NCI-H510A (cell line): Measurements from ENCODE around the gene VSTM2L.
A peak's percentile ranks its signal among the peaks of the same experiment; 100 is the strongest.

Experiments
- DNase-seq: peaks from one replicate; lab custom pipeline; 2025; lab: John Stamatoyannopoulos, UW

VSTM2L gene

DNA sequence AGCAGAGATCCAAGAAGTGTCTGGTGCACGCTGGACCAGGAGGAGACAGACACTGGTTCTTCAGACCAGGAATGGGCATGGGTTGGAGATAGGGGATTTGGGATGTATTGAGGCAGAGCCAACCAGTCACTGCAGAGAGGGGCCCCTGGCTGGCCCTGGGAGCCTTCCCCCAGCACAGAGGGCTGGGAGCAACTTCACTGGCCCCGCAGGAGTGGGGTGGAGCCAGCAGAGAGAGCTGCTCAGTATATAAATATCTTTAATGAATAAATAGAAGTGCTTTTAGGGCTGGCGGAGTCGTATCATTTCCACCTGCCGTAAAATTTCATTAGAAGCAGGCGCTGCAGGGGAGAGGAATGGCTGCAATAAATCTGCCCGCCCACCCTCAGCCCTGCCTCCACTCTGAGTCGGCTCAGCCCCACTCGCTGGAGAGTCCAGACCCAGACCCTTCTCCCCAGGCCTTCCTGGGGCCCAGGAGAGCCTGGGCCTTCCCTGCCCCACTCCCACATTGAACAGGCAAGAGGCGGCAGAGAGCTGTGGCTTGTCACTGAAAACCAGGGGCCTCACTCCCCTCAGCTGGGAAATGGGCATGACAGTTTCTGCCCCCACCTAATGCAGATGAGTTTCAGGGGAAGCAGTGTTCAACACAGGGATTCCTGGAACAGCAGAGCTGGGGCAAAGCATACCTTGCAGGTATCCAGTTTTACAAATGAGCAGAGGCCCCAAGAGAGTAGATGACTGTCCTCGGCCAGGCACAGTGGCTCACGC, 23.9 kb upstream of the VSTM2L start:
- DNase-seq = no peak

DNA sequence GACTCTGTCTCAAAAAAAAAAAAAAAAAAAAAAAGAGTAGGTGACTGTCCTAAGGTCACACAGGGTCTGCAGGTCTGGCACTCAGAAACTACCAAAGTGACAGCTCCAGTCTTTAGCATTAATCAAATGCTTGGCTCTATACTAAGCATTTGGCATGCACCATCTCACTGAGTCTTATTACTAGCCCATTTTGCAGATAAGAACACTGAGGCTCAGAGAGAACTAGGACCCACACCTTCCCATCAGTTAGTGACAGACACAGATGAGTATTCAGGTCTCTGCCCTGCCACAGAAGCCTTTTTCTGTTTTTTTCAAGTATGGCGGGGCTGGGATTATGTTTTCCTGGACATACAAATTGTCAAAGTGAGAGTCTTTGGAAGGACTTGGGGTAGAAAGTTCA, 23.1 kb upstream of the VSTM2L start:
- no peak for DNase-seq

DNA sequence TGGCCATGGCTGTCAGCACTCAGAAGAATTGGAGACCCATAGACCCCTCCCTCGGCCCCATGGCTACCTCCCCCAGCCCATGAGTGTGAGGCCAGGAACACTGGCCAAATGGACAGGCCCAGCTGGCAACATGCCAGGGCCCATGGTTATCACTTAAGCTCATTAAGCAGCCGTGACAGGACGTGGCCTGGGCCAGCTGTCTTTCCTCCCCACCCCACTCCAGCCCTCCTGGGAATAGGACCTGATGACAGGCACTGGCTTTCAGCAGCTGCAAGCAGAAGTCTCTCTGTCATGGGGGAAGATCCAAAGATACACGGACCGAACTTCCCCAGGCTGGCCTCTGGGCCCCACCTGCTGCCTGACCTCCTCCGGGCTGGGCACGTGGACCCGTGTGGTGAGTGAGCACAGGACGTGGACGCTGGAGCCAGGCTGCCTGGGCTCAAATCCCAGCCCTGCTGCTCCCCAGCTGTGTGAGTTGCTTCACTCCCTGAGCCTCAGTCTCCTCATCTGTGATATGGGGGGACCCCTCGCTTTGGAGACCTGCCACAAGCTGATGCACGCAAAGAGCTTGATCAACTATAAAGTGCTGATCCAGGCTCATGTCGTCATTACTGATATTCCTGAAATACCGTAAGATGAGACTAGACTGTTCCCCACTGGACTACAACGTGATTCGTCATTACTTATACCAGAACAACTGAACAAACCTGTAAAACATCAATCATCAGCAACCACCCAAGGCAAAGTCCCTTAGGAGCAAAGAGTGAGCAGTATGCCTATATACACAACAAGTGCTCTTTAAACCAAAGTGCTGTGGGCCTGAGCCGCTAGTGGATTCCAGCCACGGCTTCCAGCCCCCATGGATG, 22.0 kb upstream of the VSTM2L start:
- DNase-seq = peak; percentile 14

DNA sequence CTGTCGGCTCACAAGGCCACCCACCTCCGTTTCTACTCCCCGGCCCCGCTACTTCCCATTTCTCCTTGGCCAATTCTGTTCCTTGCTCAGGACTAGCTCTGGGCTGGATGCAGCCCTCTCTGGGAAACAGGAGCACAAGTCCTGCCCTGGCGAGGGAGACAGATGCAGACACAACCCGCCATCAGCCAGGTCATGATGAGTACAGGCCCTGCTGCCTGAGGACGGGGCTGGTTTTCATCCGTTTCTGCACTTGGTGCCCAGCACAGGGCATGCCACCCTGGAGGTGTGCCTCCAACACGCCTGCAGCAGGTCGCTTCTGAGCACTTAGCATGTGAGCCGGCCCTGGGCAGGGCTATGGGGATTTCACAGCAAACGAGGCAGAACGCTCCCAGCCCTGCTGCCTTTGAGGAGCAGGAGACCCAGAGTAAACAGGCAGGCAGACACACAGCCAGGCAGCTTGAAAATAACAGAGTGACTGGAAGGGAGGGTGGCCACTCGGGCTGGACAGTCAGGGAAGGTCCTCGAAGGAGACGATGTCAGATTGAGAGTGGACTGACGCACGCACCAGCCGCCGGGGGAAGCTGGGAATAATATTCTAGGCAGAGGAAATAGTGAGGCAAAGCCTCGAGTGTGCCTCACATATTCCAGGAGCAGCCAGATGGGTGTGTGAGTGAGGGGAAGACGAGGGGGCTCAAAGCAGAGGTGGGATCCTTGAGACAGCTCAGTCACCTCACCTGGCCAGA, 21.2 kb upstream of the VSTM2L start:
- DNase-seq = no peak

DNA sequence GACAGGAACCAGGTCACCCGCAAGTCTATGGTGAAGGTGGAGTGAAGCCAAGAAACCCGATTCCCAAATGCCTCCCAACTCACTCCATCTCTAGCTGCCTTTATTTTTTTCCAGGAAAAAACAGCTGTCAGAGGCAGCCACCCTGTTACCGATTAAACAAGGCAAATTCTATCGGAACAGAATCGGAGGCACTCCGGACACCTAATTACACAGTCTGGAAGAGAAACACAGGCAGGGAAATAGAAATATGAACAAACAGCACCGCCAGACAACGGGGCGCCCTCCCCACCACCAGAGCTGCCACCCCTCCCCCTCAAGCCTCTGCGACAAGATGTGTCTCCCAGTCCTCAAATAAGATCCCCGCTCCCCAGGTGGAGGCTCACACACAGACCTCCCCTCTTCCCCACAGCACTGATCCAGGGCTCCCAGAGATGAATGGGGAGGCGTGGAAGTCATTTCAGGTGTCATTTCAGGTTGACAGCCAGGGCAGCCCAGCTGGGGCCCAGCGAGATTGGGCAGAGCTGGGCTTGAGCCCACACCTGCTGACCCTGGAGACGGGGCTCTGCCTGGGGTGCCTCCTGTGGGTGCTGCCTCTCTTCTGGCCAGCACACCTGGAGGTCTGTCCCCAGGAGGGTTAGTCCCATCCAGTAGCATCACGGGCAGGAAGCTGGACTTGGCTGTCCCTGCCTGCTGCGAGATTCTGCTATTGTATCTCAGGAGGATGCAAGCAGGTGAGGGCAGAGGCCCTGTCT, 19.8 kb upstream of the VSTM2L start:
- DNase-seq = no peak

DNA sequence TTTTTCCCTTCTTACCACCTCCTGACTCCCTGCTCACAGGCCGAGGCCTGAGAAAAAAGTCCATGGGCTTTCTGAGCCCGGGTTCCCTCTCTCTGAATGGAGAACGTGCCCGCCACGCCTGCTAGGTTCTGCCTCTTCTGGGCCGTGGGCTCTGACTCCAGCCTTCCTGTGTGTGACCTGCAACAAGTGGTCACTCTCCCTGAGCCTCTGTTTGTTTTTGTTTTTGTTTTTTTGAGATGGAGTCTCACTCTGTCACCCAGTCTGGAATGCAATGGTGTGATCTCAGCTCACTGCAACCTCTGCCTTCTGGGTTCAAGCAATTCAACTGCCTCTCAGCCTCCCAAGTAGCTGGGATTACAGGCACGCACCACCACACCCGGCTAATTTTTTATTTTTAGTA, 17.9 kb upstream of the VSTM2L start:
- no peak for DNase-seq

DNA sequence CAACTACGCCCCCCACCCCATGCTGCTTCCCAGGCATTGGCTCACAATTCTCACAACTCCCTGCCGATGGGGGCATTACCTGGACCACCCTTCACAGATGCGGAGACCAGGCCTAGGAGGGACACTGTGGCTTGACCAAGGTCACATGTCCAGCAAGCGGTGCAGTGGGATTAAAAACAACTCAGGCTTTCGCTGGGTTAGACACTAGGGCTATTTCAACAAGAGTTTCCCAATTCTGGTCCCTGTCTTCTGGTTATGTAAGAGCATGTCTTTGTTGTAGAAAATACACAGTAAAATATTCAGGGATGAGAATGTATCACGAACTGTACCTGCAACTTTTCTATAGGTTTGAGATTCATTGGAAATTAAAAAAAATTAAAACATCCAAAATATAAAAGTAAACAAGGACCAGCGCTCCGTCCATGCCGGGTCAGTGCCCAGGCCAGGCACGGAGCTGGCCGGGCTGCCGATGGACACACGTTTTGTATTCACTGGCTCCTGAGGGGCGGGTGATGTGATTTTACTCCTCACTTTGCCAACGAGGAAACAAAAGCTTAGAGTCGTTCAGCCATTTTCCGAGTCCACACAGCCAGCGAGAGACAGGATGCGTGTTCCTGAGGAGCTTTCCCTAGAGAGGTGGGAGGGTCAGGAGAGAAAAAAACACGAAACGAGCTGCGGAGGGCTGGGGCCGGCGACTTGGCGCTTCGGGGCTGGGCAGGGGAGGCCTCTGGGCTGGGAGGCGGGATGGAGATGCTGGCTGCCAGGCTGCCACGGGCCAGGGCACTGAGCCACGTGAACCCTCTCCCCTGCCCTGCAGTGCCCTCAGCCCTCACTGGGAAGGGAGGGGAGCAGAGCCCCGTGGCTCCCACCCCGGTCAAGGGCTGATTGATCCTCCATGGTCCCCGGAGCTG, 17.1 kb upstream of the VSTM2L start:
- no peak for DNase-seq

DNA sequence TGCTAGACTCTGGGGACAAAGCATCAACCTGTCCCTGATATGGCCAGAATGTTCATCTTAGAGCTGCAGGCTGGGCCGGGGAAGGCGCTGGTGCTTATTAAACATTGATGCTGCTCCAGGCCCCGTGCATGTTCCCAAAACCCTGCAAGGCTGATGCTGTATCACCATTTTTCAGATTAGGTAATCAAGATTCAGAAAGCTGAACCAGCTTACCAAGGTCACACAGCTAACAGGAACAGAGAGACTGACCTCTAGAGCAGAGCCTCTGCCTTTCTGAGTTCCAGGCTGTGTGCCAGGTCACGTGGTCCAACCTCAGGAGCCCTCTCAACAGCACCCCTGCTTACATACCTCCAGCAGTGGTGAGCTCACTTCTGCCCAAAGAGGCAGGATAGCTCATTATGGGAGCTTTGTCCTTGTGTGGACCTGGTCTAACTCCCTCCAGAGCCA, 16.1 kb upstream of the VSTM2L start:
- no peak for DNase-seq

DNA sequence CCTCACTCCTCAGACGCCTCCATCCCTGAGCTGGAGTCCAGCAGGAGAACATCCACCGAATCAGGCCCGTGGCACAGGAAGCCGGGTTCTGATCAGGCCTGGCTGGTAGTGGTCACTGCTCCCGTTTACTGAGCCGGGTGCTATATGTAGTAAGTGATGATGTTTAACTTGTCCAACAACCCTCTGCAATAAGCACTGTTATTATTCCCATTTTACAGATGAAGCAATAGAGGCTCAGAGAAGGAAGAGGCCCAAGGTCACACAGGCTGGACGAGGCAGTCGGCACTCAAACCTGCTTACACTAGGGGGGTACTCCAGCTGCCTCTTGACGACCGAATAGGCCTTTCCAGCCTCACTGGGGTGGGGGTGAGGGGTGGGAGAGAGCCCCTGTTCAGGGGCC, 14.3 kb upstream of the VSTM2L start:
- no peak for DNase-seq

DNA sequence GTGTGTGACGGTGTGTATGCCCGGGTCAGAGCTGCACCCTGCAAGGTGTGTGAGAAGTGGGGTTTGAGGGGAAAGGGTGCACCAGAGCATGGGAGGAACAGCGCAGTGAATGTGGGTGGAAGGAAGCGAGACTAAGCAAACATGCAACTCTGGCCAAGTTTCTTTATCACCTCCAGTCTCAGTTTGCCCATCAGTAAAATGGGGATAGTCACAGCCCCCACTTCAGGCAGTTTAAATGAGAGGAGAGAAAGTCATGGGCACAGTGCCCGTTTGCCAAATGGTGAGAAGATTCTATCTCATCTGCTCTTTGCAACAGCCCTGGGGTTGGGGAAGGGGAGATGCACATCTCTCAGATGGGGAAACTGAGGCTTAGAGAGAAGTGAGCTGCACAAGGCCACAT, 12.8 kb upstream of the VSTM2L start:
- no peak for DNase-seq

DNA sequence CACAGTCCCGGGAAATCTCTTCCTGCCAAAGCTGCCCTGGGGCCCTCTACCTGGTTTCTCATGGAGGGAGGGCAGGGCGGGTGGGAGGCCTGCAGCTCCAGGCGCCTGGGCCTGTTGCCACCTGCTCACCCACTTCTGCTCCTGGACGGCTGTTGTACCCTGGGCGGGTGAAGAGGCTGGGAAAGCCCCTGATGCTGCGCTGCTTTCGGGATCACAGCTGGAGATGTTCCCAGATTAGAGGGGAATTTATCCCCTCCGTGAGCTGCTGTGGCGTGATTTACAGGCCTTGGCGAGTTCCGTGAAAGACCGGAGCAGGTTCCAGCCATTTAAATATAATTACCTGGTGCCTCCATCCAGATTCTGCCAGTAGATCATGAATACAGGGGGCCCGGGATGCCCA, 12.3 kb upstream of the VSTM2L start:
- DNase-seq = no peak

DNA sequence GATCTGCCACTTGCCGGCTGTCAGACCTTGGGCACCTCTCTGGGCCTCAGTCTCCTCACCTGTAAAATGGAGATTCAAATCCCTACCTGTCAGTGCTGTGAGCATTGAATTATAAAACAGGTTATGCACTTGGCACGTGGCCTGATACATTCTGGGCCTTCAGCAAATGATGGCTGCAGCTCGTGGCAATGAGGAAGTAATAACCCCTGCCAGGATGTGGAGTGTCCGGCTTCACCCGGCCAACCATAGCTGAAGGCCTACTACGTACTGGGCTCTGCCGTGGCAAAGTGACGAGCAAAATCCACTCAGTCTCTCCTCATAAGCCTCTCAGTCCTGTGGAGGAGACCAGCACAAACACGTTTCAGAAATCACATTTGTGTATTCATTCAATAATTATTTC, 10.9 kb upstream of the VSTM2L start:
- DNase-seq = no peak

DNA sequence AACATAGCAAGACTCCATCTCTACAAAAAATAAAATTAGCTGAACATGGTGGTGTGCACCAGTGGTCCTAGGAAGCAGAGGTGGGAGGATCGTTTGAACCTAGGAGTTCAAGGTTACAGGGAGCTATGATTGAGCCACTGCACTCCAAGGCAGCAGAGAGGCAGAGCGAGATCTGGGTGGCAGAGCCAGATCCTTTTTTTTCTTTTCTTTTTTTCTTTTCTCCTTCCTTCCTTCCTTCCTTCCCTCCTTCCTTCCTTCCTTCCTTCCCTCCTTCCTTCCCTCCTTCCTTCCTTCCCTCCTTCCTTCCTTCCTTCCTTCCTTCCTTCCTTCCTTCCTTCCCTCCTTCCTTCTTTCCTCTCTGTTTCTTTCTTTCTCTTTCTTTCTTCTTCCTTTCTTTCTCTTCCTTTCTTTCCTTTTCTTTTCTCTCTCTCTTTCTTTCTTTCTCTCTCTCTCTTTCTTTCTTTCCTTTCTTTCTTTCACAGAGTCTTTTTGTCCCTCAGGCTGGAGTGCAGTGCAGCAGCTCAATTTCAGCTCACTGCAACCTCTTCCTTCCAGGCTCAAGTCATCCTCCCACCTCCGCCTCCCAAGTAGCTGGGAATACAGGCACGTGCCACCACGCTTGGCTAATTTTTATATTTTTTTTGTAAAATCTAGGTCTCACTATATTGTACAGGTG, 9.2 kb upstream of the VSTM2L start:
- no peak for DNase-seq

DNA sequence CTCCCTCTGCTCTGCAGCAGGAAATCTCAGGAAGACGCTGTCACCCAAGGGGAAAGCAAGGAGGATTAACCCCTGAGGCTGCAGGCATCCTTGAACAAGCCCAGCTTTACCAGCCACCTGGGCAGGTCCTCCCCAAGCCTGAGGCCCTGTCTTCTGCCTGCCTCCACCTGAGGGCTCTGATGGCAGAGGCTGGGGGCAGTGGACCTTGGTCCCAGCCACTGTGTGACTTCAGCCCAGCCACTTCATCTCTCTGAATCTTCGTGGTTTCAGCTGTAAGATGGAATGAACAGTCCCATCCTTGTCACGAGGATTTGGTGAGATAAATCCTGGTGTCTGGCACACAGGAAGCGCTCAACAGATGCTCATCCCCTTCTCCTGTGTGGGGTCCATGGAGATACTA, 8.5 kb upstream of the VSTM2L start:
- DNase-seq = no peak

DNA sequence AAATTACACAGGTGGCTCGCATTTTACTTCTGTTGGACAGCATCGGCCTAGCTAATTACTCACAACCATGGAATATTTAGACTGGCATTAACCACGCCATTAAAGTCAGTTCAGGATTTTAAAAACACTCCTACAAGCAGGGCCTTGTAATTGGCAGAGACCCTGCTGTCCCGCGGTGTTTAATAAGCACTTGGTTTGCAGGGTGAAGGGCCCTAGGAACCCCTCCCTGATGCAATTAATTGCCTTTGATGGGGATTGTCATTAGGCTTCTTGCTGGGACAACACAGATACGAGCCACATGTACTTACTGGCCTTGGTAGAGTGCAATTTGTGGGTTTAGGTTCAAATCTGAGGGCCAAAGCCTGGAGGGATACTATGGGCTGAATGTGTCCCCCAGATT, 7.8 kb upstream of the VSTM2L start:
- DNase-seq = no peak

DNA sequence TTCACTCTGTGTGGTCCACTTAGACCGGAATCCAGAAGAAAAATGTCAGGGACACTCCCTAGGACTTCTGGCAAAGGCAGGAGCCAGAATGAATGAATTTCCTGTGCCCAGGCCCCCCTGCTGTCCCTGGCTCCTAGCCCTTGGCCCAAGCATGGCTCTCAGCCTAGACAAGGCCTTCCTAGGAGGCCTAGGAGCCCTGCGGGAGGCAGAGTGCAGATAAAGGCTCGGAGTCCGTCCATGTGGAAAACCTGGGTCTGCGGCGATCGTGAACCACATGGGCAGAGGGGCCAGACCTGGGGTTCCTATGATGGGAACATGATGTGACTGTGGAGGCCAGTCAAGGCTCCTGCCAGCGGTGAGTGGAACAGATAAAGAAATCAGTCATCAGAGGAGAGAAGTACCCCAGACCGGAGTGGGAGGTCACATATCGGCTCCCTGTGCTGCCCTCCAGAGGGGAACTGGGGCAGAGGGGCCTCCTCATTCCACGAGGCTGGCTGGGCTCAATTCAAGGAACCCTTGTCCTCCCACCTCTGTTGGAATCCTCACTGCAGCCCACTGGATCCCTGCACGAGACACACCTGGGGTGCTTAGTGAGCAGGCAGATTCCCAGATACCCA, 5.9 kb upstream of the VSTM2L start:
- no peak for DNase-seq

DNA sequence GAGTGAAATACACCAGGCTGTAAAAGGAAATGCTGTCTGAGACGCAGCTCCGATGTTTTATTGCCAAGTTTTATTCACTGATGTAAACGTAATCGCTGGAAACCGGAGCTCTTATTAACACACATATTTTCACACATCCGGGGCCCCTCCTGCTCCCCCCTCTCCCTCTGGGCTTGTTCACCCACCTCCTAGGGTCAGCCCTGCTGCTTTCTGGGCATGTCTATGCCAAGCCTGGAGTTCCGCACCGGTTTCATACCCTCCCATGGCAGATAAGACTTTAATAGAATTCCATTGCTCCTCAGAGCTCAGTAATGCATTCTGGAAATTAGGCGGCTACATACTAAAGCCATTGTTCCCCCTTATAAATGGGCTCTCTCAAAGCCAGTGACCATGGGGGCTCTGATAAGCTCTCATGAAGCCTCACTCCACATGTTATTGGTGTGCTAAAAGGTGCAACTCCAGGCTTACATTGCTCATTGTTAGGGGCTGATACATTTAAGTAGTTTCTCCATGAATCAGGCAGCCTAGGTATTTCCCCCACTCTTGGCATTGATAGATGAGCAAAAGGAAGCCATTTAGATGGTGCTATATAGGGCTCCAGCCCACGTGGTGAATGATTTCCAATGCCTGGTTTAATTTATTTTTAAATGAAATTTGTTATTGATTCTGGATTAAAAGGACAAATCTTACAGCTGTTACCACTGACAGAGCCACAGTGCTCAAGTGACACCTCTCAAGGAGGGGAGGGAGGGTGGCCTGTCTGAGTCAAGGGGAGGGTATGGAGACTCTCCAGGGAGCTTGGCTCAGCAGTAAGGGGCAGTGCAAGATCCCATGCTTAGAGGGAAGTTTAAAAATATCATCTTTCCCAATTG, 4.5 kb upstream of the VSTM2L start:
- no peak for DNase-seq

DNA sequence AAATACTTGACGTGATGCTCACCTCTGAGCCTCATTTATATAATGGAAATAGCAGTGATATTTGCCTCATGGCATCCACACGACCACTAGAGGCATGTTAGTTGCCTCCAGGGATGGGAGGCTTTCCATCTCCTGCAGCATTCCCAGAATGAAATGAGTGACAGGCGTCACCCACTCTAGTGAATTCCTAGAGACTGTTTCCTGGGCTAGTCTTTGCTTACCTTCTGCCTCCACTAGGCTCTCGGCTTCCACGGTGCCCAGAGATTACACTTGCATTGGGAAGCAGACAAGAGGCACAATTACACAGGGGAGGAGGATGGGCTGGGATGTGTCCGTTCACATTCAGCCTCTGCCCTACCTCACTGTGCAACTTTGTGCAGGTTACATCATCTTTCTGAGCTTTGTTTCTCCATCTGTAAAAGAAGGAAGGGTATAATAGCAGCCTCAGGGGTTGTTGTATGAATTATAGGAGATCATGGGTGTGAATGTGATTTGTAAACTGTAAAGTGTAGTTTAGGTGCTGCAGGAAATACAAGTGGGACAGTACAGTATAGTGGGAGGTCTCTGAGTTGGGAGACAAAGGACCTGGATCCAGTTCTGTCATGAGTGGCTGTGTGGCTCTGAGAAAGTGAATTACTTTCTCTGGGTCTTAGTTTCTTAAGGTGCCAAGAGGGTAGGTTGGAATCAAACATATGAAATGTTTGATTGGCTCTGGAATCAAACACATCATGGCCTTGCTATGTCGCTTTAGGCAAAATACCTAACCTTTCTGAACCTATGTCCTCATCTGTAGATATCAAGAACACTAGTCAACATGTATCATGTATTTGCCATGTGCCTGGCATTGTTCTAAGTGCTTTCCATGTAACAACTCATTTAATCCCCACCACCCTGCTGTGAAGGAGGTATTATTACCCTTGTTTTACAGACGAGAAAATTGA, 3.6 kb upstream of the VSTM2L start:
- no peak for DNase-seq
